H1 (cell line): ENCODE results near the gene TXNDC15. TPM values are rescaled to one million over a fixed set of nuclear protein-coding genes. Genes with fewer than 3 reads are reported as not detected.

ENCODE experiments used
- CTCF ChIA-PET: fragments of 300-600 bp; sonication (Branson Sonifier 250); formaldehyde crosslinking; loops from one replicate; lab custom pipeline; 2021; ENCODE audit not compliant: partially characterized antibody; lab: Charles Lee
- POLR2A ChIA-PET: fragments of 300-600 bp; sonication (Branson Sonifier 250); formaldehyde crosslinking; loops from one replicate; lab custom pipeline; 2021; ENCODE audit warnings: inconsistent platforms; ENCODE audit not compliant: partially characterized antibody; lab: Charles Lee
- DNase-seq, 2 experiments: peaks; one replicate each; pipeline versions ENCODE4 v3.0.0 to v3.0.0-alpha.2; 2010 to 2022; ENCODE audit warnings: low spot score in 2 of 2, low read depth in 1 of 2, mixed read lengths in 1 of 2
- FAIRE-seq: peaks from 2 replicates; lab custom pipeline; 2011; peaks lifted over from hg19 to GRCh38; lab: Jason Lieb, UNC
- H2AFZ ChIP-seq: 2 replicates; pipeline ENCODE4 v1.8.1; 2012; ENCODE audit warnings: low read length, inconsistent platforms
- H2AK5ac ChIP-seq: 2 replicates; pipeline ENCODE4 v1.6.1; 2013; ENCODE audit warnings: low read depth, low read length
- H2BK120ac ChIP-seq: replicated peaks from 2 replicates; pipeline ENCODE3; 2013; ENCODE audit warnings: low read depth, low read length, inconsistent platforms
- H2BK12ac ChIP-seq: 2 replicates; pipeline ENCODE4 v1.6.1; 2013; ENCODE audit warnings: low read depth, low read length
- H2BK15ac ChIP-seq: 2 replicates; pipeline ENCODE4 v1.6.1; 2013; ENCODE audit warnings: low read length
- H2BK20ac ChIP-seq: 2 replicates; pipeline ENCODE4 v1.6.1; 2013; ENCODE audit warnings: low read length
- H2BK5ac ChIP-seq: 2 replicates; pipeline ENCODE4 v1.6.1; 2013; ENCODE audit warnings: low read depth, low read length
- H3K14ac ChIP-seq: 2 replicates; pipeline ENCODE4 v1.6.1; 2013; ENCODE audit warnings: inconsistent platforms; ENCODE audit not compliant: insufficient read length
- H3K18ac ChIP-seq: 2 replicates; pipeline ENCODE4 v1.6.1; 2013; ENCODE audit warnings: low read length; ENCODE audit errors: extremely low read depth
- H3K23ac ChIP-seq: 2 replicates; pipeline ENCODE4 v1.6.1; 2013; ENCODE audit warnings: inconsistent platforms; ENCODE audit not compliant: insufficient read length
- H3K23me2 ChIP-seq: 2 replicates; pipeline ENCODE4 v1.6.1; 2013; ENCODE audit warnings: low read depth, low read length
- H3K27ac ChIP-seq: 2 replicates; pipeline ENCODE4 v1.6.1; 2011; ENCODE audit warnings: low read depth, low read length, inconsistent platforms
- H3K27me3 ChIP-seq, 4 experiments: replicated peaks in 1 of 4; 1 replicate in 1 of 4; 2 replicates in 3 of 4; pipeline versions ENCODE4 v1.6.1 to v1.8.1; 2011 to 2013; ENCODE audit warnings: low read length in 3 of 4, mild to moderate bottlenecking in 3 of 4, inconsistent platforms in 2 of 4, mixed read lengths in 2 of 4, moderate library complexity in 1 of 4; ENCODE audit not compliant: control insufficient read depth in 3 of 4, insufficient read depth in 3 of 4; ENCODE audit errors: extremely low read depth in 1 of 4
- H3K36me3 ChIP-seq, 4 experiments: 2 replicates each; pipeline versions ENCODE4 v1.6.1 to v1.8.1; 2011 to 2013; ENCODE audit warnings: mild to moderate bottlenecking in 4 of 4, low read length in 3 of 4, moderate library complexity in 2 of 4, control low read depth in 1 of 4, inconsistent platforms in 1 of 4; ENCODE audit not compliant: insufficient read depth in 4 of 4, control insufficient read depth in 2 of 4
- H3K4ac ChIP-seq: replicated peaks from 2 replicates; pipeline ENCODE3; 2013; ENCODE audit warnings: low read length, low read depth, mixed read lengths, inconsistent platforms; ENCODE audit not compliant: insufficient read length
- H3K4me1 ChIP-seq, 4 experiments: replicated peaks in 1 of 4; 1 replicate in 1 of 4; 2 replicates in 3 of 4; pipeline versions ENCODE4 v1.6.1 to v1.8.1; 2011 to 2013; ENCODE audit warnings: low read length in 3 of 4, inconsistent platforms in 2 of 4, mixed read lengths in 1 of 4; ENCODE audit not compliant: insufficient read depth in 4 of 4, control insufficient read depth in 3 of 4
- H3K4me2 ChIP-seq, 2 experiments: 2 replicates each; pipeline versions ENCODE4 v1.6.1 to v1.8.1; 2011 to 2013; ENCODE audit warnings: low read depth in 2 of 2, low read length in 2 of 2, control low read depth in 1 of 2, inconsistent platforms in 1 of 2, mild to moderate bottlenecking in 1 of 2; ENCODE audit not compliant: insufficient read depth in 1 of 2
- H3K4me3 ChIP-seq, 4 experiments: fragments of 200-600, 300-600 bp in 1 of 4; sonication (generic), shearing (Covaris generic), sonication (Bioruptor Twin) in 1 of 4; 2 replicates each; pipeline versions ENCODE4 v1.5.1 to v1.8.1; 2011 to 2016; ENCODE audit warnings: low read length in 4 of 4, low read depth in 3 of 4, control low read depth in 2 of 4, inconsistent platforms in 2 of 4, mild to moderate bottlenecking in 2 of 4, mixed read lengths in 1 of 4, moderate library complexity in 1 of 4; ENCODE audit not compliant: insufficient read depth in 2 of 4; ENCODE audit errors: extremely low read depth in 1 of 4
- H3K56ac ChIP-seq: replicated peaks from 2 replicates; pipeline ENCODE3; 2013; ENCODE audit warnings: low read depth, mild to moderate bottlenecking, mixed read lengths, low read length, inconsistent platforms; ENCODE audit not compliant: insufficient read length
- H3K79me1 ChIP-seq: 2 replicates; pipeline ENCODE4 v1.6.1; 2013; ENCODE audit warnings: low read depth, low read length, control low read depth
- H3K79me2 ChIP-seq, 2 experiments: 2 replicates each; pipeline versions ENCODE4 v1.6.1 to v1.8.1; 2012 to 2013; ENCODE audit warnings: low read length in 2 of 2, mild to moderate bottlenecking in 2 of 2, inconsistent platforms in 1 of 2; ENCODE audit not compliant: insufficient read depth in 2 of 2, control insufficient read depth in 1 of 2
- H3K9ac ChIP-seq, 4 experiments: replicated peaks in 1 of 4; 1 replicate in 1 of 4; 2 replicates in 3 of 4; pipeline versions ENCODE4 v1.6.1 to v1.8.1; 2011 to 2013; ENCODE audit warnings: low read depth in 3 of 4, low read length in 3 of 4, control low read depth in 2 of 4, mild to moderate bottlenecking in 2 of 4, moderate library complexity in 2 of 4, inconsistent platforms in 1 of 4; ENCODE audit errors: extremely low read depth in 1 of 4
- H3K9me3 ChIP-seq, 2 experiments: 2 replicates each; pipeline versions ENCODE4 v1.6.1 to v1.8.1; 2012 to 2013; ENCODE audit warnings: mild to moderate bottlenecking in 2 of 2, moderate library complexity in 2 of 2, control low read depth in 1 of 2, inconsistent platforms in 1 of 2, low read depth in 1 of 2, low read length in 1 of 2, mixed read lengths in 1 of 2; ENCODE audit not compliant: insufficient read depth in 2 of 2
- H4K20me1 ChIP-seq, 2 experiments: replicated peaks in 1 of 2; 2 replicates each; pipeline versions ENCODE3 to v1.8.1; 2011 to 2013; ENCODE audit warnings: inconsistent platforms in 2 of 2, low read length in 2 of 2, mild to moderate bottlenecking in 1 of 2; ENCODE audit not compliant: insufficient read depth in 2 of 2, control insufficient read depth in 1 of 2
- H4K5ac ChIP-seq: 2 replicates; pipeline ENCODE4 v1.6.1; 2013; ENCODE audit warnings: low read length, low read depth, mixed read lengths, inconsistent platforms; ENCODE audit not compliant: insufficient read length
- H4K8ac ChIP-seq: 2 replicates; pipeline ENCODE4 v1.8.0; 2013; ENCODE audit warnings: mild to moderate bottlenecking, moderate library complexity, low read length, inconsistent platforms; ENCODE audit not compliant: insufficient read depth; ENCODE audit errors: extremely low read depth
- H4K91ac ChIP-seq: replicated peaks from 2 replicates; pipeline ENCODE3; 2013; ENCODE audit warnings: low read length, mixed read lengths, inconsistent platforms; ENCODE audit not compliant: insufficient read length
- CBX5 ChIP-seq: fragments of 300-800, 300-1000 bp; sonication (generic); IDR thresholded peaks from 2 replicates; pipeline ENCODE4 v1.7.1; 2016; ENCODE audit warnings: antibody characterized with exemption, low read length, low read depth
- WGBS, 2 experiments: shearing (Covaris generic) in 1 of 2; methylation state at CpG; one replicate each; pipeline versions ENCODE4 v1.1.6 to v1.1.7; 2013 to 2015; ENCODE audit warnings: low lambda C conversion rate in 2 of 2, mixed read lengths in 2 of 2, inconsistent platforms in 1 of 2, low coverage in 1 of 2, missing lambda C conversion rate in 1 of 2; ENCODE audit not compliant: insufficient replicate concordance in 2 of 2, insufficient coverage in 1 of 2, insufficient read length in 1 of 2; ENCODE audit errors: extremely low coverage in 1 of 2, missing lambda C conversion rate in 1 of 2; 5-methylcytosine and 5-hydroxymethylcytosine counted together
- polyA plus RNA-seq, 7 experiments: library from polyadenylated mRNA; depleted of rRNA in 3 of 7; stranded (reverse) in 5 of 7; unstranded in 2 of 7; fragments of >200 nt in 5 of 7; fragments of 200-250 nt in 2 of 7; gene quantifications; 1 replicate in 5 of 7; 2 replicates in 1 of 7; 4 replicates in 1 of 7; pipeline versions ENCODE4 v1.2.1 to v1.2.3, GENCODE V29; 2011 to 2013; ENCODE audit warnings: missing spikeins in 2 of 7, mixed read lengths in 2 of 7
- total RNA-seq: library from RNA; stranded (reverse); fragmentation: NEBNext Ultra II Directional; extraction: Animal tissue kit (Norgen Biotek cat#: 25700); gene quantifications from 2 replicates; pipeline ENCODE4 v1.2.1, GENCODE V29; 2021
- TF ChIP-seq, protein P1 (sequence below): IDR thresholded peaks from 2 replicates; pipeline ENCODE4 v1.6.1; 2011; ENCODE audit warnings: low read depth, mild to moderate bottlenecking, low read length; ENCODE audit not compliant: insufficient read depth

TXNDC15 gene
- total and polyA plus RNA-seq, 2 of the 8 experiments (the other 6 are each of a cell fraction or from before 2014, with no cell fraction given), result 20.1 to 30.8 TPM

DNA sequence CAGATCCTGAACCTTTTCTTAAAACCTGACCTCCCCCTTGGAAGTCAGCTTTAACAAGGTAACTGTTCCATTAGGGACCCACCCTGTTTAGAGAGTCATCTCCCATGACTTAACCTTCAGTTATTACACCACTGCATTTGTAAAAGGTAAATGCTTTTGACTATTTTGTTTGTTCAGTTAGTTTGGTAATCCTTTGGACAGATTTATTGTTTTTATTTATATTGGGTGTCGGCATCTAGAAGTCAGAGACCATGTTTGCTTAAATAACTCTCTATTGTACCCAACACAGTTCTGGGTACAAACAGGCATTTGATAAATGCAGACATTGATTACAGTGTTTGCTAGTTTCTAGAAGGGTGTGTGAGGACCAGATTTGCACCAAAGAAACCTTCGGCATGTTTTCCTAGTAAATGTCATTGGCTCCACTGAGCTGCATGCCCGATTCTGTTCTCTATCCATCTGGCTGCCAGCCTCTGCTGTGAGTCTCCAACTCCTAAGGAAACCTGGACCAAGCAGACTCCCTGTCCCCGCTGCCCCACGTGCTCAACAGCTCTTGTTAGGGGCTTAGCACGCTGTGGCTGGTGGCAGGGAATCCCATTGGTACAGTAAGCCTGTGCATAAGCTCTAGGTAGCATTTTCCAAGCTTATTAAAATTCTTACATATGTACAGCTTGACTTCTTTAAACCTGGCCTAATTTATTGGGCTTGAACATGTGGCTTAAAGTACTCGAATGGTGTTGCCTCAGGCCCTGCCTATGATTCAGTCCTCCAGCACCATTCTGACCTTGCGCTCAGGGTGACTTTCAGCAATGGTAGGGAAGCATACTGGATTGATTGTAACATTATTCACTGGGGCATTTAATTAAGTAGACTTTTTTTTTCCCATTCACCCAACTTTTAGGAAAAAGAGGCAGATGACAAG is 37.4 kb downstream of the TXNDC15 start:
- CTCF ChIA-PET, result no interaction called here
- TF ChIP-seq CBX5, result no peak
- TF ChIP-seq, protein P1, sequence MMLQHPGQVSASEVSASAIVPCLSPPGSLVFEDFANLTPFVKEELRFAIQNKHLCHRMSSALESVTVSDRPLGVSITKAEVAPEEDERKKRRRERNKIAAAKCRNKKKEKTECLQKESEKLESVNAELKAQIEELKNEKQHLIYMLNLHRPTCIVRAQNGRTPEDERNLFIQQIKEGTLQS, result no peak
- H3K14ac ChIP-seq, result no peak overlapping the region
- no peak overlapping the region for H4K91ac ChIP-seq
- H4K8ac ChIP-seq, result no peak overlapping the region
- no peak overlapping the region for H2BK5ac ChIP-seq
- H2AK5ac ChIP-seq, result no peak overlapping the region
- no peak overlapping the region for H2BK20ac ChIP-seq
- H3K27me3 ChIP-seq, result no peaks in the 10 kb centered on the region
- H4K20me1 ChIP-seq, result peaks cover 0 to 3% of the 10 kb centered on the region in 2 experiments
- H3K23ac ChIP-seq, result no peak overlapping the region
- no peak overlapping the region for H3K4ac ChIP-seq
- peaks cover 0 to under 1% (median 0%) of the 10 kb centered on the region in 4 experiments; a peak in 2 of 7 replicates for H3K4me1 ChIP-seq
- peaks cover 0 to 11% (median 4%) of the 10 kb centered on the region in 4 experiments; a peak in 5 of 8 replicates for H3K36me3 ChIP-seq
- no peak overlapping the region for H2AFZ ChIP-seq
- no peaks in the 10 kb centered on the region for H3K79me2 ChIP-seq
- POLR2A ChIA-PET, result interaction anchor here (1.1 to 1.2 kb wide), 2 partner anchors 38 to 152 kb away, joined by 3 to 4 read pairs; partner anchors contain the start of gene TXNDC15
- H3K4me3 ChIP-seq, result no peak overlapping the region
- no peak overlapping the region for H2BK12ac ChIP-seq
- no peak overlapping the region for H3K9ac ChIP-seq
- FAIRE-seq (no peak), DNase-seq (no peak)
- H3K9me3 ChIP-seq, result no peaks in the 10 kb centered on the region
- H3K23me2 ChIP-seq, result 0 out of 2 replicates have a peak, but pooled peaks cover 2% of the 10 kb centered on the region
- H3K18ac ChIP-seq, result no peak overlapping the region
- 94% methylated on average over 8 of the region's 8 CpGs; no CpG with 5 or more reads in 1 of the 2 experiments for WGBS, 2 experiments
- H3K4me2 ChIP-seq, result no peak overlapping the region
- no peak overlapping the region for H2BK120ac ChIP-seq
- H3K79me1 ChIP-seq, result no peaks in the 10 kb centered on the region; the same call in 1 of the 2 replicates
- H3K27ac ChIP-seq, result no peak overlapping the region
- no peak overlapping the region for H4K5ac ChIP-seq
- H3K56ac ChIP-seq, result no peak overlapping the region
- H2BK15ac ChIP-seq, result no peak overlapping the region
